ENCODE data around the gene PCDHB11.
"Not testable (repeated sequence)": the region's sequence is repeated elsewhere in the genome, so short reads cannot be mapped to it uniquely, and the experiment has no call there.

The PCDHB11 gene

DNA sequence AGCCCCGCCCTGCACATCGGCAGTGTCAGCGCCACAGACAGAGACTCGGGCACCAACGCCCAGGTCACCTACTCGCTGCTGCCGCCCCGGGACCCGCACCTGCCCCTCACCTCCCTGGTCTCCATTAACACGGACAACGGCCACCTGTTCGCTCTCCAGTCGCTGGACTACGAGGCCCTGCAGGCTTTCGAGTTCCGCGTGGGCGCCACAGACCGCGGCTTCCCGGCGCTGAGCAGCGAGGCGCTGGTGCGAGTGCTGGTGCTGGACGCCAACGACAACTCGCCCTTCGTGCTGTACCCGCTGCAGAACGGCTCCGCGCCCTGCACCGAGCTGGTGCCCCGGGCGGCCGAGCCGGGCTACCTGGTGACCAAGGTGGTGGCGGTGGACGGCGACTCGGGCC is 47.5 kb downstream of the PCDHB11 start:
- DNase-seq = not testable (repeated sequence)

DNA sequence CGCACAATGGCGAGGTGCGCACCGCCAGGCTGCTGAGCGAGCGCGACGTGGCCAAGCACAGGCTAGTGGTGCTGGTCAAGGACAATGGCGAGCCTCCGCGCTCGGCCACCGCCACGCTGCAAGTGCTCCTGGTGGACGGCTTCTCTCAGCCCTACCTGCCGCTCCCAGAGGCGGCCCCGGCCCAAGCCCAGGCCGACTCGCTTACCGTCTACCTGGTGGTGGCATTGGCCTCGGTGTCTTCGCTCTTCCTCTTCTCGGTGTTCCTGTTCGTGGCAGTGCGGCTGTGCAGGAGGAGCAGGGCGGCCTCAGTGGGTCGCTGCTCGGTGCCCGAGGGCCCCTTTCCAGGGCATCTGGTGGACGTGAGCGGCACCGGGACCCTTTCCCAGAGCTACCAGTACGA is 48.0 kb downstream of the PCDHB11 start:
- not testable (repeated sequence) for DNase-seq

DNA sequence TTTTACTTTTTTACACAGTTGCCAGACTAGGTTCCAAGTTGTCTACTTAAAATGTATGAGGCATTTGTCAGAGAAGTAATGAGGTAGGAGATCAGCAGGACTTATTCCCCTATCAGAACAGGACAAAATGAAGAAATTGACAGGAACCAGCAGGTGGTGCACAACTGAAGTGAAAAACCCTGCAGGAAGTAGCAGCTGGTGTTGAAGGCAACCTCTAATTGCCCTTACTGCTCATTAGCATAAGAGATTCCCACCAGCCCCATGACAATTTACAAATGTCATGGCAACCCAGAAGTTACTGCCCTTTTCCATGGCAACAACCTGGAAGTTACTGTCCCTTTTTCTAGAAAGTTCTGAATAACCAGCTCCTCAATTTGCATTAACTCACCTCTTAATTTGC is 51.1 kb downstream of the PCDHB11 start:
- no peak for DNase-seq

Data from NCI-H226 (cell line).